Neural cell (in vitro differentiated cells): Measurements from ENCODE around the gene THTPA.

Experiments used
- EZH2 ChIP-seq: fragments of 200-600, 300-800 bp; shearing (Covaris generic), sonication (generic); IDR thresholded peaks from 2 replicates; pipeline ENCODE4 v1.6.1; 2014; ENCODE audit warnings: antibody characterized with exemption, low read length, borderline replicate concordance, mild to moderate bottlenecking; ENCODE audit not compliant: insufficient read depth, poor library complexity, severe bottlenecking
- POLR2AphosphoS5 ChIP-seq: IDR thresholded peaks from 2 replicates; pipeline ENCODE4 v1.6.1; 2012
- TF ChIP-seq, protein P1 (sequence below): fragments of 450-650 bp; IDR thresholded peaks from 2 replicates; pipeline ENCODE4 v1.5.1; 2014; ENCODE audit warnings: antibody characterized with exemption, mild to moderate bottlenecking, moderate library complexity; ENCODE audit not compliant: poor library complexity, severe bottlenecking

DNA sequence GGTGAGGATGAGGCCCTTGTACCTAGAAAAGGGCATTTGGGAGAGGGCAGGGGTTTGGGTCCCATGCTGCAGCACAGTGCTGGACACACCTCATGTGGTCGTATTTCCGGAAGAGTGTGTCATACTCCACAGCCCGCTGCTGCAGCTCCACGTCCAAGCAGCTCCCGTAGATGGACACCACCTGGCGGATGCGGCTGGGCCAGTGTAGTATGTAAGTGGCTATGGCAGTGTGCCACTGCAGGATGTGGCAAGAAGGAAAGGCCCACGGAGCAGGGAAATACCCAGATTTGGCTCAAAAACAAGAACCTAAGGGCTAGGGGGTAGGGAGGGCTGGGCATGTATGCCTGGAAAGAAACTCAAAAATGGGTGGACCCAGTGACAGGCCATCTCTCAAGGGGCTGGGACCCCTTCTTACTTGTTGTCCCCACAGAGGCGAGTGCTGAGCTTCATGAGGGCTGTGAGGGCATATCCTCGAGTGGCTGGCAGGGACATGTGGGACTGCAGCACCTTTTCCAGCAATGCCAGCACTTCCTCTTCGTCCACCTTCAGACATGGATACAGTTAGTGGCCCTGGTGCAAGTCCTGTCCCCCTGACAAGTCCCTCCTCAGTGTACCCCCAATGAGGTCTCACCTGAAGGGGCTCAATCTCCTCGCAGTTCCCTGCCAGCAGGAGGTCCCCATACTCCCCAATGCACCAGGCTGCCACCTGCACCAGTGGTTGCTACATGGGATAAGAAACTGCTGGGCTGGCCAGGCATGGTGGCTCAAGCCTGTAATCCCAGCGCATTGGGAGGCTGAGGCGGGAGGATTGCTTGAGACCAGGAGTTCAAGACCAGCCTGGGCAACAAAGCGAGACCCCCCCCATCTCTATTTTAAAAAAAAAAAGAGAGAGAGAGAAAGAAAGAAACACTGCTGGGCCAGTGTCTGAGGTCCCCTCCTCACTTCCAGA, 6.1 kb downstream of the THTPA start:
- TF ChIP-seq, protein P1, sequence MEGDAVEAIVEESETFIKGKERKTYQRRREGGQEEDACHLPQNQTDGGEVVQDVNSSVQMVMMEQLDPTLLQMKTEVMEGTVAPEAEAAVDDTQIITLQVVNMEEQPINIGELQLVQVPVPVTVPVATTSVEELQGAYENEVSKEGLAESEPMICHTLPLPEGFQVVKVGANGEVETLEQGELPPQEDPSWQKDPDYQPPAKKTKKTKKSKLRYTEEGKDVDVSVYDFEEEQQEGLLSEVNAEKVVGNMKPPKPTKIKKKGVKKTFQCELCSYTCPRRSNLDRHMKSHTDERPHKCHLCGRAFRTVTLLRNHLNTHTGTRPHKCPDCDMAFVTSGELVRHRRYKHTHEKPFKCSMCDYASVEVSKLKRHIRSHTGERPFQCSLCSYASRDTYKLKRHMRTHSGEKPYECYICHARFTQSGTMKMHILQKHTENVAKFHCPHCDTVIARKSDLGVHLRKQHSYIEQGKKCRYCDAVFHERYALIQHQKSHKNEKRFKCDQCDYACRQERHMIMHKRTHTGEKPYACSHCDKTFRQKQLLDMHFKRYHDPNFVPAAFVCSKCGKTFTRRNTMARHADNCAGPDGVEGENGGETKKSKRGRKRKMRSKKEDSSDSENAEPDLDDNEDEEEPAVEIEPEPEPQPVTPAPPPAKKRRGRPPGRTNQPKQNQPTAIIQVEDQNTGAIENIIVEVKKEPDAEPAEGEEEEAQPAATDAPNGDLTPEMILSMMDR: no peak
- TF ChIP-seq EZH2 (no peak), POLR2AphosphoS5 (no peak)
